Right atrium auricular region (tissue), 2 donors: ENCODE data around the gene RPL35. TPM values are rescaled to one million over a fixed set of nuclear protein-coding genes. Genes with fewer than 3 reads are reported as not detected.

Experiments
- DNase-seq: peaks from one replicate; pipeline ENCODE4 v3.0.0-alpha.2; 2019; ENCODE audit warnings: low spot score
- H3K27ac ChIP-seq, 2 donors: fragments of 200-600 bp; sonication (generic); 1 replicate in 1 of 2; 2 replicates in 1 of 2; pipeline ENCODE4 v1.5.1; 2016 to 2019
- H3K27me3 ChIP-seq, 2 donors: fragments of 200-600 bp; sonication (generic); one replicate each; pipeline versions ENCODE4 v1.5.1 to v1.6.0; 2017 to 2019
- H3K36me3 ChIP-seq: fragments of 200-600 bp; sonication (generic); one replicate; pipeline ENCODE4 v1.5.1; 2016
- H3K4me1 ChIP-seq, 2 donors: fragments of 200-600 bp; sonication (generic); one replicate each; pipeline versions ENCODE4 v1.5.1 to v1.6.0; 2017 to 2019
- H3K4me3 ChIP-seq, 2 donors: fragments of 200-600 bp; sonication (generic); 1 replicate in 1 of 2; 2 replicates in 1 of 2; pipeline ENCODE4 v1.5.1; 2017 to 2019; ENCODE audit warnings: mild to moderate bottlenecking in 1 of 2, moderate library complexity in 1 of 2
- H3K9me3 ChIP-seq, 2 donors: fragments of 200-600 bp; sonication (generic); one replicate each; pipeline ENCODE4 v1.5.1; 2019
- total RNA-seq, 2 donors: library from RNA; depleted of rRNA; stranded (reverse); fragments of >200 nt; gene quantifications; one replicate each; pipeline ENCODE4 v1.1.0, GENCODE V29; 2016
- TF ChIP-seq, protein P1 (sequence below), 2 donors: fragments of 200-600 bp; sonication (generic); IDR thresholded peaks; one replicate each; pipeline ENCODE4 v1.5.1; 2019; ENCODE audit warnings: antibody characterized with exemption in 2 of 2

Gene RPL35
- total RNA-seq, 2 donors from 2014 or later = 846 to 1,378 TPM

DNA sequence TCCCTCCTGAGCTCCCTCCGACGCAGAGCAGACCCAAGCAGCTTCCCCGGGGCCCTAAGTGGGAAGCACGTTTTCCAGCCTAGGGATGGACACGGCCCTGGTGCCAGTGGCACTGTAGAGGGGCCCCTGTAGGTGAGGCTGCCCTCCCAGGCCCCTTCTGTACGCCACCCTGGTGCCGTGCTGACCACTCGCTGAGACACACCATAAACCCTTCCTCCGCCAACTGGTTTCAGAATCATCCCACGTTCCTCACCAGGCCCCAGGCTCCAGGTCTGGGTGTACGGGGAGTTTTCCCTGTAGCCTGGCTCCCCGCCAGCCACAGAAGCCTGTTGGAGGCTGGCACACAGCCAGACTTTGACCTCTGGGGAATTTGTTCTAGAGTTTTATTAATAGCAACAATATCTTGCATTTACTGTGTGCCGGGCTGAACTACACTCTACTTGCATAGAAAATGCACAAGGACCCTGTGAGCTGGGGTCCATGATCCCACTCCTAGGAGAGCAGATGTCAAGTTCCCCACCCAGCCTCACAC is 26.7 kb downstream of the RPL35 start:
- no peak overlapping the region for H3K4me3 ChIP-seq
- H3K36me3 ChIP-seq = no peaks in the 10 kb centered on the region
- no peaks in the 10 kb centered on the region for H3K27me3 ChIP-seq
- TF ChIP-seq, protein P1, sequence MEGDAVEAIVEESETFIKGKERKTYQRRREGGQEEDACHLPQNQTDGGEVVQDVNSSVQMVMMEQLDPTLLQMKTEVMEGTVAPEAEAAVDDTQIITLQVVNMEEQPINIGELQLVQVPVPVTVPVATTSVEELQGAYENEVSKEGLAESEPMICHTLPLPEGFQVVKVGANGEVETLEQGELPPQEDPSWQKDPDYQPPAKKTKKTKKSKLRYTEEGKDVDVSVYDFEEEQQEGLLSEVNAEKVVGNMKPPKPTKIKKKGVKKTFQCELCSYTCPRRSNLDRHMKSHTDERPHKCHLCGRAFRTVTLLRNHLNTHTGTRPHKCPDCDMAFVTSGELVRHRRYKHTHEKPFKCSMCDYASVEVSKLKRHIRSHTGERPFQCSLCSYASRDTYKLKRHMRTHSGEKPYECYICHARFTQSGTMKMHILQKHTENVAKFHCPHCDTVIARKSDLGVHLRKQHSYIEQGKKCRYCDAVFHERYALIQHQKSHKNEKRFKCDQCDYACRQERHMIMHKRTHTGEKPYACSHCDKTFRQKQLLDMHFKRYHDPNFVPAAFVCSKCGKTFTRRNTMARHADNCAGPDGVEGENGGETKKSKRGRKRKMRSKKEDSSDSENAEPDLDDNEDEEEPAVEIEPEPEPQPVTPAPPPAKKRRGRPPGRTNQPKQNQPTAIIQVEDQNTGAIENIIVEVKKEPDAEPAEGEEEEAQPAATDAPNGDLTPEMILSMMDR (IDR thresholded peaks at IDR 0.05) = no peak
- no peaks in the 10 kb centered on the region for H3K9me3 ChIP-seq
- peak; percentile 73 for DNase-seq
- H3K27ac ChIP-seq = peak overlapping the region; percentile 77 to 81
- H3K4me1 ChIP-seq = peaks cover 2 to 52% of the 10 kb centered on the region in 2 donors

GRCh38 chr9:124834591-124834990 is 27.2 kb downstream of the RPL35 start:
- DNase-seq = no peak
- Histone ChIP-seq H3K27me3 (no peaks in the 10 kb centered on the region), H3K4me3 (no peak overlapping the region), H3K36me3 (no peaks in the 10 kb centered on the region), H3K27ac (peak overlapping the region; percentile 77 to 81), H3K4me1 (peaks cover 2 to 47% of the 10 kb centered on the region in 2 donors), H3K9me3 (no peaks in the 10 kb centered on the region)
- TF ChIP-seq, protein P1 (IDR thresholded peaks at IDR 0.05) = no peak

- no peaks in the 10 kb centered on the region for H3K27me3 ChIP-seq
- DNase-seq = peak; percentile 81
- TF ChIP-seq, protein P1 (IDR thresholded peaks at IDR 0.05) = no peak
- H3K36me3 ChIP-seq = no peaks in the 10 kb centered on the region
- peak overlapping the region; percentile 76 to 78 for H3K27ac ChIP-seq
- no peaks in the 10 kb centered on the region for H3K9me3 ChIP-seq
- peaks cover 2 to 46% of the 10 kb centered on the region in 2 donors for H3K4me1 ChIP-seq
- no peak overlapping the region for H3K4me3 ChIP-seq
Observed at GRCh38 chr9:124831642-124832364, 30.0 kb downstream of the RPL35 start.

DNA sequence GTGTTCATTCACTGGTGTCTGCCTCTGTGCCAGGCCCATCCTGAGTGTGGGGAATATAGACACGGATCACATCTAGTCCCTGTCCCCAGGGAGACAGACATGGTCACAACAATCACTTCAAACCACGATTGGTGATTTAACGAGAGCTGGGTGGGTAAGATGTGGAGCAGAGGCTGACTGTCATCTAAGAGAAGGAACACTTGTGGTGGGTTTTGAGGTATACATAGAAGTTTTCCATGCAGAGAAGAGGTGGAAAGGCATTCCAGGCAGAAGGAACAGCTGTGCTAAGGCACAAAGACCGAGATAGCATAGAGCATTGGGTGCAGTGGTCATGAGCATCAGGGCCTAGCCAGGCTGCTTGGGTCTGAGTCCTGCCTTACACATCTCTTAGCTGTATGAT is 31.2 kb downstream of the RPL35 start:
- TF ChIP-seq, protein P1 (IDR thresholded peaks at IDR 0.05) = no peak
- no peak overlapping the region for H3K27ac ChIP-seq
- H3K9me3 ChIP-seq = peaks cover 0 to 4% of the 10 kb centered on the region in 2 donors
- no peak overlapping the region for H3K4me3 ChIP-seq
- DNase-seq = no peak
- no peaks in the 10 kb centered on the region for H3K36me3 ChIP-seq
- H3K27me3 ChIP-seq = no peaks in the 10 kb centered on the region
- H3K4me1 ChIP-seq = peaks cover 0 to 38% of the 10 kb centered on the region in 2 donors

GRCh38 chr9:124829334-124829669 is 32.5 kb downstream of the RPL35 start:
- TF ChIP-seq, protein P1 (IDR thresholded peaks at IDR 0.05) = no peak
- H3K4me3 ChIP-seq = no peak overlapping the region
- H3K27me3 ChIP-seq = no peaks in the 10 kb centered on the region
- no peak overlapping the region for H3K27ac ChIP-seq
- H3K9me3 ChIP-seq = peaks cover 0 to 4% of the 10 kb centered on the region in 2 donors
- no peak for DNase-seq
- H3K4me1 ChIP-seq = peaks cover 0 to 25% of the 10 kb centered on the region in 2 donors
- H3K36me3 ChIP-seq = no peaks in the 10 kb centered on the region
